ENCODE data around the gene ARL15.

Gene ARL15

DNA sequence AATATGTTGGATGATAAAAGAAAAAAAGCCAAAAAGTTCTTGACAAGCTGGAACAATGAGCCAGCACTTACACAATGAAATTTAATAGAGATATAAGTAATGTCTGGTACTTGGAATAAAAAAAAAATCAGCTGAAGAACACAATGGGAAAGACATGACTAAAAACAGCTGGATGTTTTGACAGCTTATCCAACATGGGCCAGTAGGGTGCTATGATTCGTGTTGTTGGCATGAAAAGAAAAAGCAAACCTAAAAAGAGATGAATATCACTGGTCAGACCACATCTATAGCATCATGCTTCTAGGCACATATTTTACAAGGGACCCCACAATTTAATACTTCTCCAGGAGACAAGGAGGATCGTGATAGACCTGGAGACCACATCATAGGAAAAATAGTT, 175.3 kb downstream of the ARL15 start:
- no peak overlapping the region for H3K27ac ChIP-seq (ENCODE audit: low read length)

DNA sequence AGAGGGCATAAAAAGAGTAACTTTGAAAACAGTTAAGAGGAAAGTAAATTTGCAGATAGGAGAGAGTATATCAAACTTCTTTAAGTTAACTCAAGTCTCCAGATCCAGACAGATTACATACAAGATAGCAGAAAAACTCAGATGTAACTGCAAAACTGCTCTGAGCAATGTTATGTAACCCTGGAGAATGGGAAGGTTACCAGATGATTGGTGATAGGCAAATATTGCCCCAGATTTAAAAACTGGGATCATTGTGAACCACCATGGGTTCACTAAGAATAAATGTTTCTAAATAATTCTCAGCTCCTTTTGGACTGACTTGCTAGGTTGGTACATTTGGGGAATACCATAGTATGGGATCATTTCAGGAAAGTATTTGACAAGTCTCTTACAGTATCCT, 176.5 kb downstream of the ARL15 start:
- H3K4me2 ChIP-seq (ENCODE audit: insufficient read depth, low read length) = no peak overlapping the region
- no peak overlapping the region for H3K9ac ChIP-seq (ENCODE audit: low read depth, low read length)
- H3K4me3 ChIP-seq (ENCODE audit: low read depth in 1 of 2, low read length in 2 of 2) = no peak overlapping the region
- no peaks in the 10 kb centered on the region for H3K79me2 ChIP-seq (ENCODE audit: insufficient read depth, low read length)
- H3K36me3 ChIP-seq (ENCODE audit: insufficient read depth, low read length) = no peaks in the 10 kb centered on the region
- H3K9me3 ChIP-seq (ENCODE audit: insufficient read depth, low read length, severe bottlenecking) = no peaks in the 10 kb centered on the region
- H4K20me1 ChIP-seq (ENCODE audit: insufficient read depth, low read length) = no peaks in the 10 kb centered on the region
- no peak for DNase-seq
- no peak for TF ChIP-seq EZH2 (IDR thresholded peaks at IDR 0.05; ENCODE audit: borderline replicate concordance, low read depth, low read length, severe bottlenecking)
- TF ChIP-seq, protein P1, sequence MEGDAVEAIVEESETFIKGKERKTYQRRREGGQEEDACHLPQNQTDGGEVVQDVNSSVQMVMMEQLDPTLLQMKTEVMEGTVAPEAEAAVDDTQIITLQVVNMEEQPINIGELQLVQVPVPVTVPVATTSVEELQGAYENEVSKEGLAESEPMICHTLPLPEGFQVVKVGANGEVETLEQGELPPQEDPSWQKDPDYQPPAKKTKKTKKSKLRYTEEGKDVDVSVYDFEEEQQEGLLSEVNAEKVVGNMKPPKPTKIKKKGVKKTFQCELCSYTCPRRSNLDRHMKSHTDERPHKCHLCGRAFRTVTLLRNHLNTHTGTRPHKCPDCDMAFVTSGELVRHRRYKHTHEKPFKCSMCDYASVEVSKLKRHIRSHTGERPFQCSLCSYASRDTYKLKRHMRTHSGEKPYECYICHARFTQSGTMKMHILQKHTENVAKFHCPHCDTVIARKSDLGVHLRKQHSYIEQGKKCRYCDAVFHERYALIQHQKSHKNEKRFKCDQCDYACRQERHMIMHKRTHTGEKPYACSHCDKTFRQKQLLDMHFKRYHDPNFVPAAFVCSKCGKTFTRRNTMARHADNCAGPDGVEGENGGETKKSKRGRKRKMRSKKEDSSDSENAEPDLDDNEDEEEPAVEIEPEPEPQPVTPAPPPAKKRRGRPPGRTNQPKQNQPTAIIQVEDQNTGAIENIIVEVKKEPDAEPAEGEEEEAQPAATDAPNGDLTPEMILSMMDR (IDR thresholded peaks at IDR 0.05; ENCODE audit: borderline replicate concordance, extremely low read depth, low read length, poor library complexity, severe bottlenecking) = no peak
- no peaks in the 10 kb centered on the region for H3K4me1 ChIP-seq (ENCODE audit: insufficient read depth, low read length)
- H3K27ac ChIP-seq (ENCODE audit: low read length) = no peak overlapping the region
- H2AFZ ChIP-seq (ENCODE audit: low read depth, low read length) = no peak overlapping the region
- H3K27me3 ChIP-seq (ENCODE audit: insufficient read depth, low read length, poor library complexity) = no peaks in the 10 kb centered on the region
- no peak for ATAC-seq (ENCODE audit: insufficient read depth, low read depth)

More for the DNA sequence above, 175.3 kb downstream of the ARL15 start:
- Histone ChIP-seq H3K27me3 (ENCODE audit: insufficient read depth, low read length, poor library complexity) (no peaks in the 10 kb centered on the region), H3K9ac (ENCODE audit: low read depth, low read length) (no peak overlapping the region), H2AFZ (ENCODE audit: low read depth, low read length) (no peak overlapping the region), H3K79me2 (ENCODE audit: insufficient read depth, low read length) (no peaks in the 10 kb centered on the region), H3K4me1 (ENCODE audit: insufficient read depth, low read length) (no peaks in the 10 kb centered on the region), H3K36me3 (ENCODE audit: insufficient read depth, low read length) (no peaks in the 10 kb centered on the region), H3K4me3 (ENCODE audit: low read depth in 1 of 2, low read length in 2 of 2) (no peak overlapping the region), H3K9me3 (ENCODE audit: insufficient read depth, low read length, severe bottlenecking) (no peaks in the 10 kb centered on the region), H4K20me1 (ENCODE audit: insufficient read depth, low read length) (no peaks in the 10 kb centered on the region), H3K4me2 (ENCODE audit: insufficient read depth, low read length) (no peak overlapping the region)
- DNase-seq = no peak
- no peak for ATAC-seq (ENCODE audit: insufficient read depth, low read depth)
- TF ChIP-seq, protein P1 (IDR thresholded peaks at IDR 0.05; ENCODE audit: borderline replicate concordance, extremely low read depth, low read length, poor library complexity, severe bottlenecking) = no peak
- TF ChIP-seq EZH2 (IDR thresholded peaks at IDR 0.05; ENCODE audit: borderline replicate concordance, low read depth, low read length, severe bottlenecking) = no peak

DNA sequence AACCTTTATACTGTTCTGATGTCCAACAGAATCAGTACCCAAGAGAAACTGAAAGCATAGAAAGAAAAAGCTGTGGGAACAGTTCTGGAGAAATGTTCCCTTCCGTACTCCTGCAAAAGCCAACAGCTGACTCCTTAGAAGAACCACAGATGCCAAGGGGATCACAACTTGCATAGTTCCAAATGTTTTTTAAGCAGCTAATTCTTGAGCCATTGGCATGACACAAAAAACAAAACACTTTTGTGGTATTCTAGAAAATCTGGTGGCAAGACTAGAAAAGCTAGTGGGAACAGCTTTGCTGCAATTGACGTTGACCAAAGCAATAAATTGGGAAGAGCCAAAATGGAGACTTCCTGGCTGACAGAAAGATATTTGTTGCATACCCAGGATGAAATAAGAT, 189.9 kb downstream of the ARL15 start:
- Histone ChIP-seq H3K79me2 (ENCODE audit: insufficient read depth, low read length) (no peaks in the 10 kb centered on the region), H3K4me1 (ENCODE audit: insufficient read depth, low read length) (no peaks in the 10 kb centered on the region), H3K9me3 (ENCODE audit: insufficient read depth, low read length, severe bottlenecking) (no peaks in the 10 kb centered on the region), H3K9ac (ENCODE audit: low read depth, low read length) (no peak overlapping the region), H2AFZ (ENCODE audit: low read depth, low read length) (no peak overlapping the region), H3K4me3 (ENCODE audit: low read depth in 1 of 2, low read length in 2 of 2) (no peak overlapping the region), H3K27me3 (ENCODE audit: insufficient read depth, low read length, poor library complexity) (no peaks in the 10 kb centered on the region), H3K27ac (ENCODE audit: low read length) (no peak overlapping the region), H3K4me2 (ENCODE audit: insufficient read depth, low read length) (no peak overlapping the region), H3K36me3 (ENCODE audit: insufficient read depth, low read length) (no peaks in the 10 kb centered on the region), H4K20me1 (ENCODE audit: insufficient read depth, low read length) (no peaks in the 10 kb centered on the region; the same call in 1 of the 2 replicates)
- TF ChIP-seq EZH2 (IDR thresholded peaks at IDR 0.05; ENCODE audit: borderline replicate concordance, low read depth, low read length, severe bottlenecking) = no peak
- TF ChIP-seq, protein P1 (IDR thresholded peaks at IDR 0.05; ENCODE audit: borderline replicate concordance, extremely low read depth, low read length, poor library complexity, severe bottlenecking) = no peak
- no peak for ATAC-seq (ENCODE audit: insufficient read depth, low read depth)
- no peak for DNase-seq

DNA sequence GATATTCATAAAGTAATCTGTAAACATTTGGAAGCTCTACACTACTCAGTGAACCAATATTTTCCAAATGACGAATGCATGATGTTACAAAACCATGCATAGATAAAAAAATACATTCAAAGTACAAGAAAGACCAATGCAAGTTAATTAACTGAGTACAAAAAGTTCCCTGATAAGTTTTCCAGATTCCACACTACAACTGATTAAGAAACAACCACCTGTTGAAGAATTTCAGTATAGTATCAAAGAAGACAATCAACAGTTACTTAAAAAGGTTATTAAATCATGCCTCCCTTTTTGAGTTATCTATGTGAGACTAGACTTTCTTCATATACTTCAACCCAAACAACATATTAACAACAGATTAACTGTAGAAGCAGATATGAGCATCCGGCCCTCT, 192.4 kb downstream of the ARL15 start:
- Histone ChIP-seq H3K4me2 (ENCODE audit: insufficient read depth, low read length) (no peak overlapping the region), H4K20me1 (ENCODE audit: insufficient read depth, low read length) (no peaks in the 10 kb centered on the region; the same call in 1 of the 2 replicates), H3K4me3 (ENCODE audit: low read depth in 1 of 2, low read length in 2 of 2) (no peak overlapping the region), H3K27ac (ENCODE audit: low read length) (no peak overlapping the region), H3K9me3 (ENCODE audit: insufficient read depth, low read length, severe bottlenecking) (no peaks in the 10 kb centered on the region), H3K4me1 (ENCODE audit: insufficient read depth, low read length) (no peaks in the 10 kb centered on the region), H2AFZ (ENCODE audit: low read depth, low read length) (no peak overlapping the region), H3K36me3 (ENCODE audit: insufficient read depth, low read length) (no peaks in the 10 kb centered on the region), H3K27me3 (ENCODE audit: insufficient read depth, low read length, poor library complexity) (no peaks in the 10 kb centered on the region), H3K9ac (ENCODE audit: low read depth, low read length) (no peak overlapping the region), H3K79me2 (ENCODE audit: insufficient read depth, low read length) (no peaks in the 10 kb centered on the region)
- TF ChIP-seq, protein P1 (IDR thresholded peaks at IDR 0.05; ENCODE audit: borderline replicate concordance, extremely low read depth, low read length, poor library complexity, severe bottlenecking) = no peak
- TF ChIP-seq EZH2 (IDR thresholded peaks at IDR 0.05; ENCODE audit: borderline replicate concordance, low read depth, low read length, severe bottlenecking) = no peak
- no peak for DNase-seq
- ATAC-seq (ENCODE audit: insufficient read depth, low read depth) = no peak
